Prostate gland (tissue), 2 donors: Measurements from ENCODE around the gene GABRD.

Source experiments
- POLR2A ChIP-seq: fragments of 450-650 bp; IDR thresholded peaks from one replicate; pipeline ENCODE4 v1.6.1; 2016; ENCODE audit warnings: antibody characterized with exemption, mild to moderate bottlenecking
- POLR2AphosphoS5 ChIP-seq: sonication (generic); formaldehyde crosslinking; IDR thresholded peaks from one replicate; pipeline ENCODE4 v1.6.1; 2017; ENCODE audit warnings: antibody characterized with exemption
- TF ChIP-seq, protein P1 (sequence below), 4 experiments: fragments of 200-600 bp in 2 of 4; fragments of 450-650 bp in 2 of 4; sonication (generic) in 2 of 4; IDR thresholded peaks; 1 replicate in 3 of 4; 2 replicates in 1 of 4; pipeline ENCODE4 v1.5.1; 2016 to 2019; ENCODE audit warnings: antibody characterized with exemption in 4 of 4, mild to moderate bottlenecking in 2 of 4, moderate library complexity in 2 of 4

DNA sequence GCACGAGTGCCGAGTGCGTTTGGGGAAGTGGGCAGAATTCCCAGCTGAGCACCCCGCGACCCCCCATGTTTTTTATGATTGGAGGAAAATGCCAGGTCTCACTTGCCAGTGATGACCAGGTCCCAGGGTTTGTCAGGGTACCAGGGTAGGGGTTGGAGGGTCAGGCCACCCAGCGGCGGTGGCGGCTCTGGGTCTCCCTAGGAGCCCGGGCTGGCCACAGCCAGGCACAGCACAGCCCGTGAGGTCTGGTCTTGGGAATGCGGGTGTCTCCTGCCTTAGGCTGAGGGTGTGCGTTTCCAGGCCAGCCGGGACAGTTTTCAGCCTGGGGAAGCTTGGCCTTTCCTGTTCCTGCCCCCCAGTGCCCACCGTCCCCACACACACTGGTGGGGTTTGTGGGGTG, 53.7 kb downstream of the GABRD start:
- TF ChIP-seq, protein P1, sequence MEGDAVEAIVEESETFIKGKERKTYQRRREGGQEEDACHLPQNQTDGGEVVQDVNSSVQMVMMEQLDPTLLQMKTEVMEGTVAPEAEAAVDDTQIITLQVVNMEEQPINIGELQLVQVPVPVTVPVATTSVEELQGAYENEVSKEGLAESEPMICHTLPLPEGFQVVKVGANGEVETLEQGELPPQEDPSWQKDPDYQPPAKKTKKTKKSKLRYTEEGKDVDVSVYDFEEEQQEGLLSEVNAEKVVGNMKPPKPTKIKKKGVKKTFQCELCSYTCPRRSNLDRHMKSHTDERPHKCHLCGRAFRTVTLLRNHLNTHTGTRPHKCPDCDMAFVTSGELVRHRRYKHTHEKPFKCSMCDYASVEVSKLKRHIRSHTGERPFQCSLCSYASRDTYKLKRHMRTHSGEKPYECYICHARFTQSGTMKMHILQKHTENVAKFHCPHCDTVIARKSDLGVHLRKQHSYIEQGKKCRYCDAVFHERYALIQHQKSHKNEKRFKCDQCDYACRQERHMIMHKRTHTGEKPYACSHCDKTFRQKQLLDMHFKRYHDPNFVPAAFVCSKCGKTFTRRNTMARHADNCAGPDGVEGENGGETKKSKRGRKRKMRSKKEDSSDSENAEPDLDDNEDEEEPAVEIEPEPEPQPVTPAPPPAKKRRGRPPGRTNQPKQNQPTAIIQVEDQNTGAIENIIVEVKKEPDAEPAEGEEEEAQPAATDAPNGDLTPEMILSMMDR (IDR thresholded peaks at IDR 0.05): no peak
- TF ChIP-seq POLR2A: no peak
- TF ChIP-seq POLR2AphosphoS5: no peak
